Tibial artery (tissue), 4 donors: ENCODE data around the gene GMEB2.

Source experiments
- DNase-seq, 2 donors: peaks; one replicate each; pipeline ENCODE4 v3.0.0-alpha.2; 2019
- H3K27ac ChIP-seq, 2 donors: fragments of 200-600 bp; sonication (generic) in 1 of 2; 1 replicate in 1 of 2; 2 replicates in 1 of 2; pipeline ENCODE4 v1.5.1; 2018 to 2019; ENCODE audit warnings: mild to moderate bottlenecking in 1 of 2
- H3K27me3 ChIP-seq, 2 donors: fragments of 200-600 bp; sonication (generic) in 1 of 2; one replicate each; pipeline versions ENCODE4 v1.5.1 to v1.6.0; 2016 to 2019
- H3K36me3 ChIP-seq, 3 donors: fragments of 200-600 bp; sonication (generic) in 2 of 3; one replicate each; pipeline ENCODE4 v1.5.1; 2016 to 2019; ENCODE audit warnings: mild to moderate bottlenecking in 2 of 3
- H3K4me1 ChIP-seq, 4 donors: fragments of 200-600 bp; sonication (generic) in 2 of 4; 1 replicate in 3 of 4; 2 replicates in 1 of 4; pipeline ENCODE4 v1.5.1; 2016 to 2019
- H3K4me3 ChIP-seq, 2 donors: fragments of 200-600 bp; sonication (generic) in 1 of 2; 1 replicate in 1 of 2; 2 replicates in 1 of 2; pipeline ENCODE4 v1.5.1; 2018 to 2019; ENCODE audit warnings: mild to moderate bottlenecking in 2 of 2
- H3K9me3 ChIP-seq, 3 donors: fragments of 200-600 bp; sonication (generic) in 1 of 3; one replicate each; pipeline ENCODE4 v1.5.1; 2016 to 2019
- CTCF ChIP-seq, 2 experiments: fragments of 200-600 bp in 1 of 2; fragments of 450-650 bp in 1 of 2; IDR thresholded peaks; one replicate each; pipeline ENCODE4 v1.5.1; 2017 to 2019; ENCODE audit warnings: antibody characterized with exemption in 2 of 2, mild to moderate bottlenecking in 1 of 2, moderate library complexity in 1 of 2
- intact Hi-C: fragments of 100-400 bp; cut with DNase I; formaldehyde crosslinking; loops from one replicate; pipeline ENCODE4 v1.15.0; 2023; ENCODE audit warnings: low total_unique reads

GMEB2 gene

GRCh38 chr20:63589261-63590217 is 37.4 kb downstream of the GMEB2 start:
- intact Hi-C loops: no loop called here
- H3K27me3 ChIP-seq: no peaks in the 10 kb centered on the region
- H3K4me3 ChIP-seq: no peak overlapping the region
- no peak overlapping the region for H3K27ac ChIP-seq
- DNase-seq: no peak
- H3K9me3 ChIP-seq: no peaks in the 10 kb centered on the region
- H3K36me3 ChIP-seq: peaks cover 50 to 78% (median 56%) of the 10 kb centered on the region in 3 donors
- no peak for TF ChIP-seq CTCF (IDR thresholded peaks at IDR 0.05)
- H3K4me1 ChIP-seq: no peaks in the 10 kb centered on the region

GRCh38 chr20:63588641-63589041 is 38.3 kb downstream of the GMEB2 start:
- TF ChIP-seq CTCF (IDR thresholded peaks at IDR 0.05): no peak
- Histone ChIP-seq H3K27ac (no peak overlapping the region), H3K36me3 (peaks cover 41 to 69% (median 54%) of the 10 kb centered on the region in 3 donors), H3K4me3 (no peak overlapping the region), H3K27me3 (no peaks in the 10 kb centered on the region), H3K4me1 (no peaks in the 10 kb centered on the region), H3K9me3 (no peaks in the 10 kb centered on the region)
- intact Hi-C loops: no loop called here
- no peak for DNase-seq

- Histone ChIP-seq H3K4me1 (no peaks in the 10 kb centered on the region), H3K27ac (no peak overlapping the region), H3K9me3 (no peaks in the 10 kb centered on the region), H3K36me3 (peaks cover 39 to 62% (median 48%) of the 10 kb centered on the region in 3 donors), H3K4me3 (no peak overlapping the region), H3K27me3 (no peaks in the 10 kb centered on the region)
- TF ChIP-seq CTCF (IDR thresholded peaks at IDR 0.05): no peak
- intact Hi-C loops: no loop called here
- DNase-seq: no peak
Measured at GRCh38 chr20:63587776-63588591, 38.9 kb downstream of the GMEB2 start.

- H3K9me3 ChIP-seq: no peaks in the 10 kb centered on the region
Measured at GRCh38 chr20:63587256-63587655, 39.6 kb downstream of the GMEB2 start.

More at GRCh38 chr20:63587256-63587655, 39.6 kb downstream of the GMEB2 start:
- Histone ChIP-seq H3K4me1 (no peaks in the 10 kb centered on the region), H3K27me3 (no peaks in the 10 kb centered on the region), H3K36me3 (peaks cover 32 to 55% (median 40%) of the 10 kb centered on the region in 3 donors), H3K4me3 (no peak overlapping the region), H3K27ac (no peak overlapping the region)
- DNase-seq: no peak
- TF ChIP-seq CTCF (IDR thresholded peaks at IDR 0.05): no peak
- intact Hi-C loops: no loop called here
